IPS DF 6.9 (cell line): ENCODE results near the gene MLST8.
A peak's percentile ranks its signal among the peaks of the same experiment; 100 is the strongest.

Experiments used
- DNase-seq: peaks from one replicate; pipeline ENCODE4 v3.0.0-alpha.2; 2013; ENCODE audit warnings: low read depth, low spot score
- H3K27ac ChIP-seq: one replicate; pipeline ENCODE4 v1.5.1; 2013; ENCODE audit warnings: low read length, control low read depth
- H3K27me3 ChIP-seq: 2 replicates; pipeline ENCODE4 v1.6.1; 2013; ENCODE audit warnings: mild to moderate bottlenecking, low read length; ENCODE audit not compliant: control insufficient read depth, insufficient read depth
- H3K36me3 ChIP-seq: 2 replicates; pipeline ENCODE4 v1.6.1; 2013; ENCODE audit warnings: low read length; ENCODE audit not compliant: control insufficient read depth, insufficient read depth
- H3K4me1 ChIP-seq: 2 replicates; pipeline ENCODE4 v1.6.1; 2013; ENCODE audit warnings: low read length; ENCODE audit not compliant: control insufficient read depth, insufficient read depth
- H3K4me3 ChIP-seq: 2 replicates; pipeline ENCODE4 v1.5.1; 2013; ENCODE audit warnings: mild to moderate bottlenecking, low read length
- H3K9me3 ChIP-seq: 2 replicates; pipeline ENCODE4 v1.6.1; 2013; ENCODE audit warnings: low read length, inconsistent platforms; ENCODE audit not compliant: control insufficient read depth, insufficient read depth
- WGBS: extraction: QIAGEN DNeasy Blood & Tissue Kit; methylation state at CpG from one replicate; pipeline ENCODE4 v1.1.7; 2013; ENCODE audit warnings: mixed read lengths, missing lambda C conversion rate; ENCODE audit not compliant: insufficient read length, insufficient coverage; 5-methylcytosine and 5-hydroxymethylcytosine counted together

MLST8 gene

GRCh38 chr16:2173916-2174315 lies 31.3 kb upstream of the MLST8 start:
- no peaks in the 10 kb centered on the region for H3K27me3 ChIP-seq
- no peak overlapping the region for H3K27ac ChIP-seq
- WGBS: no CpG with 5 or more reads among the region's 4 CpGs
- H3K36me3 ChIP-seq: peaks cover 71% of the 10 kb centered on the region
- H3K4me3 ChIP-seq: no peak overlapping the region
- no peaks in the 10 kb centered on the region for H3K9me3 ChIP-seq
- no peak for DNase-seq
- H3K4me1 ChIP-seq: no peaks in the 10 kb centered on the region; the same call in 1 of the 2 replicates

GRCh38 chr16:2174396-2175131 lies 30.7 kb upstream of the MLST8 start:
- no peak overlapping the region for H3K4me3 ChIP-seq
- H3K27ac ChIP-seq: no peak overlapping the region
- H3K4me1 ChIP-seq: peaks cover 2% of the 10 kb centered on the region; the same call in 1 of the 2 replicates
- H3K27me3 ChIP-seq: no peaks in the 10 kb centered on the region
- H3K9me3 ChIP-seq: no peaks in the 10 kb centered on the region
- WGBS: no CpG with 5 or more reads among the region's 21 CpGs
- peaks cover 68% of the 10 kb centered on the region for H3K36me3 ChIP-seq
- no peak for DNase-seq

- DNase-seq: no peak
- peaks cover 2% of the 10 kb centered on the region; the same call in 1 of the 2 replicates for H3K4me1 ChIP-seq
- no CpG with 5 or more reads among the region's 10 CpGs for WGBS
- H3K36me3 ChIP-seq: peaks cover 59% of the 10 kb centered on the region
- H3K27ac ChIP-seq: no peak overlapping the region
- no peaks in the 10 kb centered on the region for H3K27me3 ChIP-seq
- no peak overlapping the region for H3K4me3 ChIP-seq
- H3K9me3 ChIP-seq: no peaks in the 10 kb centered on the region
Observed at GRCh38 chr16:2175454-2175853, 29.8 kb upstream of the MLST8 start.

GRCh38 chr16:2176047-2176446 lies 29.2 kb upstream of the MLST8 start:
- Histone ChIP-seq H3K27ac (no peak overlapping the region), H3K4me1 (peaks cover 2% of the 10 kb centered on the region; the same call in 1 of the 2 replicates), H3K27me3 (no peaks in the 10 kb centered on the region), H3K36me3 (peaks cover 55% of the 10 kb centered on the region), H3K9me3 (no peaks in the 10 kb centered on the region), H3K4me3 (no peak overlapping the region)
- DNase-seq: no peak
- WGBS: no CpG with 5 or more reads among the region's 23 CpGs

GRCh38 chr16:2177101-2177500 lies 28.2 kb upstream of the MLST8 start:
- no CpG with 5 or more reads among the region's 18 CpGs for WGBS
- no peak for DNase-seq
- H3K9me3 ChIP-seq: no peaks in the 10 kb centered on the region
- H3K4me1 ChIP-seq: peaks cover 2% of the 10 kb centered on the region
- no peaks in the 10 kb centered on the region for H3K27me3 ChIP-seq
- H3K4me3 ChIP-seq: no peak overlapping the region
- H3K36me3 ChIP-seq: peaks cover 46% of the 10 kb centered on the region
- H3K27ac ChIP-seq: no peak overlapping the region

- H3K27me3 ChIP-seq: no peaks in the 10 kb centered on the region
- WGBS: no CpG with 5 or more reads among the region's 20 CpGs
Observed at GRCh38 chr16:2177561-2177960, 27.7 kb upstream of the MLST8 start.

GRCh38 chr16:2178321-2179106 lies 26.7 kb upstream of the MLST8 start:
- peak; percentile 18 for DNase-seq

More at GRCh38 chr16:2177561-2177960, 27.7 kb upstream of the MLST8 start:
- Histone ChIP-seq H3K4me1 (peaks cover 2% of the 10 kb centered on the region), H3K27ac (no peak overlapping the region), H3K9me3 (no peaks in the 10 kb centered on the region), H3K36me3 (peaks cover 44% of the 10 kb centered on the region), H3K4me3 (no peak overlapping the region)
- DNase-seq: no peak

GRCh38 chr16:2179107-2179501 lies 26.1 kb upstream of the MLST8 start:
- Histone ChIP-seq H3K36me3 (peaks cover 29% of the 10 kb centered on the region), H3K4me1 (peaks cover 2% of the 10 kb centered on the region), H3K27me3 (no peaks in the 10 kb centered on the region), H3K27ac (no peak overlapping the region), H3K9me3 (no peaks in the 10 kb centered on the region), H3K4me3 (no peak overlapping the region; the same call in 1 of the 2 replicates)
- WGBS: no CpG with 5 or more reads among the region's 50 CpGs
- no peak for DNase-seq

More at GRCh38 chr16:2178321-2179106, 26.7 kb upstream of the MLST8 start:
- Histone ChIP-seq H3K27me3 (no peaks in the 10 kb centered on the region), H3K4me3 (no peak overlapping the region; the same call in 1 of the 2 replicates), H3K9me3 (no peaks in the 10 kb centered on the region), H3K27ac (no peak overlapping the region), H3K36me3 (peaks cover 34% of the 10 kb centered on the region), H3K4me1 (peaks cover 2% of the 10 kb centered on the region)
- WGBS: no CpG with 5 or more reads among the region's 106 CpGs

GRCh38 chr16:2179576-2179975 lies 25.7 kb upstream of the MLST8 start:
- H3K27ac ChIP-seq: no peak overlapping the region
- H3K27me3 ChIP-seq: no peaks in the 10 kb centered on the region
- no CpG with 5 or more reads among the region's 31 CpGs for WGBS
- H3K36me3 ChIP-seq: peaks cover 25% of the 10 kb centered on the region
- no peak for DNase-seq
- no peaks in the 10 kb centered on the region for H3K9me3 ChIP-seq
- peaks cover 2% of the 10 kb centered on the region for H3K4me1 ChIP-seq
- H3K4me3 ChIP-seq: no peak overlapping the region

- WGBS: no CpG with 5 or more reads among the region's 43 CpGs
- no peaks in the 10 kb centered on the region for H3K9me3 ChIP-seq
- no peaks in the 10 kb centered on the region for H3K27me3 ChIP-seq
- no peak overlapping the region for H3K27ac ChIP-seq
- H3K36me3 ChIP-seq: peaks cover 16% of the 10 kb centered on the region
- peaks cover 2% of the 10 kb centered on the region; the same call in 1 of the 2 replicates for H3K4me1 ChIP-seq
- no peak for DNase-seq
- H3K4me3 ChIP-seq: no peak overlapping the region
Observed at GRCh38 chr16:2180461-2180860, 24.8 kb upstream of the MLST8 start.
